Left lobe of liver (tissue), 2 donors: Measurements from ENCODE around the gene AKAP3. TPM values are rescaled to one million over a fixed set of nuclear protein-coding genes. Genes with fewer than 3 reads are reported as not detected.

Experiments
- ATAC-seq: fragments of 200-7000 bp; cut with Tn5 transposase; one replicate; pipeline ENCODE4 v1.9.1; 2020; ENCODE audit warnings: mild to moderate bottlenecking, moderate library complexity
- DNase-seq: peaks from one replicate; pipeline ENCODE4 v3.0.0-alpha.2; 2020; ENCODE audit warnings: low spot score
- total RNA-seq: library from RNA; stranded (reverse); gene quantifications from one replicate; pipeline ENCODE4 v1.2.1, GENCODE V29; 2021
- donor health status: DM: no; HTN: no; CAD: no; lungs with moderate emphysema.
- donor health status: DM: no; HTN: yes; CAD: no.

AKAP3 gene
- total RNA-seq, 1 donor from 2014 or later, result 1.6 TPM

DNA sequence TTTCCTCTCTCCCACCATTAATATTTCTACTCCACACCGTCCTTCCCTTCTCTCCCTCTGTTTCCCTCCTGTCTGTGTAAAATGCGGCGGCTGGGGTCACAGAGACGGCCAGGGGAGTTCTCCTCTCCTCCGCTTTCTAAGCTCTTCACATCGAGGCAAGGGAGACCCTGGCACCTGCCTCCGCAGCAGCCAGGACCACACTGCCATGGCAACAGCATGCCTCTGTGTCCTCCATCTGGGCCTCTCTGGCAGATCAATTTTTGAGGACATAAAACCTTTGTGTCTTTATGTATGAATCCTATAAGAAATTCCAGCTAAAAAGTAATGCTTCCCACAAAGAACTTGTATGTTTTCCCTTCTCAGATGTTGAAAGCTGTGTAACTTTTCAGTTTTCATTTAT, 45.4 kb downstream of the AKAP3 start:
- ATAC-seq, result no peak
- no peak for DNase-seq

DNA sequence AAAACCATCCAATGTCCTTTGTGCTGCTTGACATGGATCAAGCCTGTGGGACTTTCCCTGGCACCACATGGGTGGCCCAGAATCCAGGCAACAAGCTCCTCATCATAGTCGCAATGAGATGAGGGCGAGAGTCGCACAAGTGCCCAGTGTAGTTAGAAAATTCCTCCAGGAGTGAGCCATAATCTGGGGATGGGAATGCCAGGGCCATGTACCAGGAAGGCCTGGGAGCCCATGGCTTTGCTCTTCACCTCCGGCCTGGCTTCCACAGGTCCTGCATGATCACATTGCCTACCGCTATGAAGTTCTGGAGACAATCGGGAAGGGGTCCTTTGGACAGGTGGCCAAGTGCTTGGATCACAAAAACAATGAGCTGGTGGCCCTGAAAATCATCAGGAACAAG, 53.0 kb downstream of the AKAP3 start:
- DNase-seq (no peak), ATAC-seq (no peak)

DNA sequence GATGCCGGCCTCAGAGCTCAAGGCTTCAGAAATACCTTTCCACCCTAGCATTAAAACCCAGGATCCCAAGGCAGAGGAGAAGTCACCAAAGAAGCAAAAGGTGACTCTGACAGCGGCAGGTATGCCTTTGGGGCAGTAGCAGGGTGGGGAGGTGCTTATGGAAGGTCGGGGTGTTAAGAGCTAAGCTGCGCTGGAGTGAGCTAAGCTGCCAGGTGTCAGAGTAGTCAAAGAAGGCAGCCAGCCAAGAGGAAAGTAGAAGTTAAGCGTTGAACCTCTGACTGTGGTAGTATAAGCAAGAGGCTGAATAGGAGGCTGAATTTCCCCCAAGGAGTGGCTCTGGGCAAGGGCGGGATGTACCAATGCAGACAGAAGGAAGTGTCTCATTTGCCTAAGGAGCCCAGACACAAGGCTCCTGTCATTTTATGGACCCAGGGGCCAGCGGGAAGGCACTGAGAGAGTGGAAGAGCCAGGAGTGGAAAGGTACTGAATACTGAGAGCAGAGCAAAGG, 57.6 kb downstream of the AKAP3 start:
- DNase-seq, result no peak
- ATAC-seq, result no peak

DNA sequence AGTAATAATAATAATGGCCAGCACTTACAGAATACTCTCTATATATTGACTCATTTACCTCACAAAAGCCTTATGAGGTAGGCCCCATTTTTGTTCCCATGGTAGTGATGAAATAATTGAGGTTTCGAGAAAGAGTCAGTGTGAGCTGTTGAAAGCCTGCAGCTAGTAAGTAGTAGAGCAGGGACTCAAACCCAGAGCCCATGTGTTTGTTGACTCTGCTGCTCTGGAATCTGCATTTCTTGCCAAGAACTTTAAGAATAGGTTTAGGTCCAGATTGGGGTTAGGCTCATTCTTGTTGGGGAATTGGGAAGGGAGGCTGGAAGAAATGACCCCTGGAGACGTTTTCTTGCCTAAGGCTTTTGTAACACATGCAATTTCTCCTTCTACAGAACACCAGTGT, 58.9 kb downstream of the AKAP3 start:
- no peak for DNase-seq
- ATAC-seq, result no peak

DNA sequence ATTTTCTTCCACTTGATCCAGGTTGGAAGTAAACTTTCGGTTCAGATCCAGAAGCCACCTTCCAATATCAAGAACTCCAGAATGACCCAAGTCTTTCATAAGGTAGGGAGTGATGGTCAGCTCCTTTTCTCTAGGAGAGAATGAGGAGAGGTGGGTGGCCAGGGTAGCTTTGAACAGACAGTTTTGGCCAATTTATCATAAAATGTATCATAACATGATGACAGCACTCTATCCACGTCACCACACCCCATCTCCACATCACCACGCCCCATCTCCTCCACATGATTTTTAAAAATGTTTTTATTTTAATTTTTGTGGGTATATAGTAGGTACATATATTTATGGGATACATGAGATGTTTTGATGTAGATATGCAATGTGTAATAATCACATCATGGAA, 59.9 kb downstream of the AKAP3 start:
- ATAC-seq (no peak), DNase-seq (no peak)

DNA sequence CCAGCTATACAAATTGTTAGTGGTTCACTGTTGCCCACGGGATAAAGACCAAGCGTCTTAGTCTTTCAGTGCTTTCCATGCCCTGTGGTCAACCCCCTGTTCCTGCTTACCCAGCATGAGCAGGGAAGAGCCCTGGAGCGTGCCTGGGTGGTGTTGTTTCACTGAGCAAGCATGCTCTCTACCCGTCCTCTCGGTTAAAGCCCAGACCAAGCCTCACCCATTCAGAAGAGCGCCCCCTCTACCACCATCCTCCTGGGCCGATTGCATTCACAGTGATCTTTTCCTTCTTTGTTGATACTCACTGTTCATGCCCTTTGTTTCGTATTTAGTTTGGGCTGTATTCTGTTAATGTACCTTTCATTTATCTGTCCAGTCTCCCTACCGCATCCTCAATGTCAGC, 61.7 kb downstream of the AKAP3 start:
- DNase-seq, result no peak
- no peak for ATAC-seq

DNA sequence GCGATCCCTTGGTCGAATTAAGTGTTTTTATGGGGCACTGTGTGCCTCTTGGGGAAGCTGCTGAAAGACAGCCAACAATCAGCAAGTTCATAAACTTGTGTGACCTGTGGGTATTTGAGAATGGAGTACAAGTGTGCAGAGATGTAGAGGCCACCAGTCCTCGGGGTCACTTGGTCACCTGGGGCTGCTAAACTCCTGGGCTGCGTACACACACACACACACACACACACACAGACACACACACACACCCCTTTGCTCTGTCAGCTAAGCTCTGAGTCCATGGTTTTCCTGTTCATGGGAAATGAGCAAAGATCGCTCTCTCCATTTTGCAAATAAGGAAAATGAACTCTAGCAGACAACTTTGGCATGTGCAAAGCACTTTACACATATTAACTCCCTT, 62.4 kb downstream of the AKAP3 start:
- ATAC-seq (no peak), DNase-seq (no peak)

DNA sequence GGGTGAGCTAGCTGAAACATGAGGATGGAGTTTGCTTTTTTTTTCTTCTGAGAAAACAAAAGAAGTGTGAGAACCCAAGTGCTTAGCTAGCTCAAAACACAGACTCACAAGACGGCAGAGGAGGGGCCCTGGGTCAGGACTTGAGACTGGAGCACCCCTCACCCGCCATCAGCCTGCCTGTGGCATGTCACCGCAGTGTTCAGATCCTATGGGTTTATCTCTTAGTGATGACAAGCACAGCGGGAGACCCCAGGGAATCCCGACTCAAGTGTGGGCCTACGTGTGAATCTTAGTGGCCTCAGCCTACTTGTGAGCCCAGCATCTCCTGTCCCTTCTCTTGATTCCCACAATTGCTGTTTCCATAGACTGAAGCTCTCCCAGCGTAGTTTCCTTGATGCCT, 64.0 kb downstream of the AKAP3 start:
- ATAC-seq (no peak), DNase-seq (no peak)

DNA sequence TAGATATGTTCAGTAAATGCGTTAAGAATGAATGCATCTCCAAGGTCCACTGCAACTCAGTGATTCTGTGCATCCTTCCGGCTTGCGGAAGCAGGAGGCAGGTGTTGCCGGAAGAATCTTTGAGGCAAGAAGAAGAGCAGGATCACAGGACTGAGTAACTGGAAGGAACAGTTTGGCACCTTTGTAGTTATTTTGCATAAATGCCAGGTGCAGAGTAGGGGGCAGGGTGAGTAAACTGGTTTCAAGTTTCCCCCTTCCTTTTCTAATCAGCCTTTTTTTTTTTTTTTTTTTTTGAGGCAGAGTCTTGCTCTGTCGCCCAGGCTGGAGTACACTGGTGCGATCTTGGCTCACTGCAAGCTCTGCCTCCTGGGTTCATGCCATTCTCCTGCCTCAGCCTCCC, 64.6 kb downstream of the AKAP3 start:
- ATAC-seq, result no peak
- DNase-seq, result no peak

DNA sequence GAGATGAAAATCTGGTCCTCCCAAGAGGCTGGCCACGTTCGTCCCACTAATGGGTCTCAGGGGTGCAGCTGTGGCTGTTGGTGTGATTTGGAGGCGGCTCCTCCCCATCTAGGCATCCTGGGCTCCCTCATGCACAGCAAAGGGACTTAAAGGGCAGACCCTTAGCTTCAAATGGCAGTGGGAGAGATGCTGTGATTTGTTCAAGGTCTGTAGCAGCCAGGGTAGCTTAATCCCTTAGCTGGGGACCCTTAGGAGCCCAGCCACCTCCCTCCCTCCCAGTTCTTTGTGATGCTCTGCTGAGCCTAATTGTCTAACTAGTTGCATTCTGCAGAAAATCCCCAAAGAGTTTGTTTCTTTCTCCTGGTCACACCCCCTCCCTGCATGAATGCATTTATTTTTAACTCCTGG, 68.6 kb downstream of the AKAP3 start:
- ATAC-seq (no peak), DNase-seq (no peak)

DNA sequence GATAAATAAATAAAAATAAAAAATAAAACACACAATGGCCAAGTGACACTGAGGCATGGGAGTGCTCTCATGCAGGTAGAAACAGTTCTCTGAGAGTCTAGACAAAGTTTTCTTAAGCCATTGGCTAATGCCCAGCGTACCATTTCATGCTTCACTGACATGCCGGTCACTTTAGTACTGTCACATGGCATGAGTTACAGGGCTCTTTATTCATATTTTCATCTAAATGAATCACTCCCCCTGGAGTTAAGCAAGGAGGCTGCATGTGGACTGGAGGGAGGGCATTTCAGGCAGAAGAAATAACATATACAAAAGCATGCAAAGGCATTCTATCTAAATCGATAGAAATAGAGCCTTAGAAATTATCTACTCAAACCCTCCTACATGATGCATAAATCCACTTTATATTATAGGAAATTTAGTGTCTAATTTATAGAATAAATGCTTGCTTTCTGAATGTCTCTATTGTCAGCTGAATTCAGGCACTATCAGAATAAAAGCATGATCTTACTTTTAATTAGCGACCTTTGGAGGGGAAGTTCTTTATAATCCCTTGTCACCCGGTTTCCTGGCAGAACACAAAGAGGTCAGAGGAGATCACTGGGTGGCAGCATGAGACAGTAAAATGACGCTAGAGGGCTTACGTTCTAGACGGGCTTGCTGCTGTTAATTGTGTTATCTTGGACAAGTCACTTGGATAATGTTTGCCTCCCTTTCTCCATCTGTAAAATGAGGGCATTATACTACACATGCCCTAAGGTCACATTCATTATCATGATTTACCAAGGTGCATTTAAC, 69.3 kb downstream of the AKAP3 start:
- ATAC-seq (peak; percentile 84), DNase-seq (no peak)

DNA sequence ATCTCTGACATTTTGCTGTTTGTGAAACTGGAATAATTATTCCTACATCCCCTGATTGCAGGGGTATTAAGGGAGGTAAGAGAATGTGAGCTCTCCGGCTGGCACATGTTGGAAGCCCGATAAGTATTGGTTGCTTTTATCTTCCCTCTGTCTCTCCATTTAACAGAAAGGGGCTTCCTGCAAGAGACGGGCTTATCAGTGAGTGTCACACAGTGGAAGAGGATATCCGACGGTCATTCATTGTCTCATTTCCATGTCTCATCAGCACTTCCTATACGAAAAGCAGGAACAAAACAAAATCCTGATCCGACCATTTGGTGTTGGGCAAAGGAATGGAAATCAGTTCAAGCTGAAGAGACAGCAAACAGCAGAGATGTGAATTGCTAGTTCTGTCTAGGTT, 76.2 kb downstream of the AKAP3 start:
- no peak for DNase-seq
- ATAC-seq, result peak; percentile 34

DNA sequence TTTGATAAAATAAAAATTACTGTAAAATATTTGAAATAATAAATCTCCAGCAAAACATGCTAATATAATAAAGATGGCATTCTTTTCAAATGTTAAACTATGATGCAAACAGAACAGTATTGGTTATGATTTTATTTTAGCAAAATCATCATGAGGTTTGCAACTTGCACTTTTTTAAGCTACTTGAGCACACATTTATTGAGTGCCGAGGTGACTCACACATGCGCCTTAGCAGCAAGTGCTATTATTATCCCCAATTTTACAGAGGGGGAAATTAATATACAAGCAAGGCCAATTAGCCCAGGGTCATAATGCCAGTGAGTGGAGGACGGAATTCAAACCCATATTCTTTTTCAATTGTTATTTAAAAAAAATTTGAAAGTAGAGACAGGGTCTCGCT, 79.6 kb downstream of the AKAP3 start:
- DNase-seq (no peak), ATAC-seq (no peak)

DNA sequence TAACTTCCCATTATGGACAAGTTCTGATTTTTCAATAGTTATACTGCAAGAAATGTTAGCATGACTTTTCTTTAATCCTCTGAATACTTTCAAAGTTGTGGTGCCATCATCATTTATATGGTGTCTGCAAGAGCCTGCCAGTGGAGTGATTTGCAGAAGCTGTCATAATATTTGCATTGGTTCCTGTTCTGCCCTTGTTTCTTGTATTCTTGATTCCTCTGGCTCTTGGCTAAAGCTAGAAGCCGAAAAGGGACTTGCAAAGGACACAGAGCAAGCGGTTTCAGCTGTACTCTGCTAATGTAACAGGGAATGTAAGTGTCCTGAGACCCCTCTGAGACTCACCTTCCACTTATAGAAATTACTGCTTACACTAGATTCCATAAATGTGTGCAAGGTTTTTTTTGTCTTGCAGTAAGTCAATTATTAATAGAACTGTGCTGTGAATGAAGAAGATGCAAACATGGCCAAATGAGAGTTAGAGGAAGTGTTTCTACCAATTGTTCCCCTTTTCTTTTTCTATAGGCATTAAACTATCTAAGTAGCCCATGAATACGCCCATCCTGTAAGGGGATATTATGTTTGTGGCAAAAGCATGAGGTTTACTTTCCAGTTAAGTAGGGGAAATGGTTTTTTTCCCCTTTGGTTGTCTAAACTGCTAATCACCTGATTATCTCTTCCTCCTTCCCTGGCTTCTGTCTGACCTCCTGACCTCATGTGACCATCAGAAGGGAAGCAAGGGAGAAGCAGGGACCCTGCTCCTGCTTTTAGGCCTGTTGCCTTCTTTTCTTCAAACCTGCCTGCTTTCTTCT, 81.6 kb downstream of the AKAP3 start:
- DNase-seq (no peak), ATAC-seq (peak; percentile 34)

DNA sequence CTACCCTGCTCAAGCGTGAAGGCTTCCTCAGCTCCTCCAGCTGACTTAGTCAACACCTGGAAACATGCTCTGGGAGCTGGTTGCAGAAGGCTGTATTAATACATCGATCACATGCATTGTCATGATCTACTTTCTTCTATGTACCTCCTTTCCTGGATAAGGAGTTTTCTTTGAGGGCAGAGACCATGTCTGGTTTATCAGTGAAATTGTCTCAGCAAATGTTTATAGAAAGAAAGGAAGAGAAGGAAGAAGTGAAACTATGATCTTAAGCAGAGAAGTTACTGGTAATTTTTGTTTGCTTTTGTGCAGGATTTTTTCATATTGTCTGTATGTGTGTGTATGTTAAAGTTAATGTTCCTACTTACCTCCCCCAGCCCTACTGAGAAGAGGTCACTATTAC, 82.4 kb downstream of the AKAP3 start:
- no peak for DNase-seq
- no peak for ATAC-seq

Other genes starting within 250 kb of the AKAP3 start
- gene FGF6, start 203.2 kb downstream of the AKAP3 start, total RNA-seq, result not detected
- gene RAD51AP1, start 110.2 kb downstream of the AKAP3 start, total RNA-seq, result 0.65 TPM
- gene DYRK4, start 86.8 kb downstream of the AKAP3 start, total RNA-seq, result 8.7 TPM
- gene NDUFA9, start 63 bp upstream of the AKAP3 start, total RNA-seq, result 73.5 TPM
- not detected for gene GALNT8, start 71.3 kb upstream of the AKAP3 start, total RNA-seq